Ascending aorta (tissue), 2 donors: ENCODE results near the gene PDZD2. TPM values are rescaled to one million over a fixed set of nuclear protein-coding genes. Genes with fewer than 3 reads are reported as not detected.

Experiments used
- DNase-seq, 2 donors: peaks; one replicate each; pipeline ENCODE4 v3.0.0-alpha.2; 2019; ENCODE audit warnings: low spot score in 2 of 2
- H3K27ac ChIP-seq, 2 donors: fragments of 200-600 bp; sonication (generic); one replicate each; pipeline ENCODE4 v1.5.1; 2016 to 2017; ENCODE audit warnings: mild to moderate bottlenecking in 1 of 2
- H3K27me3 ChIP-seq: fragments of 200-600 bp; sonication (generic); one replicate; pipeline ENCODE4 v1.5.1; 2017
- H3K36me3 ChIP-seq, 2 donors: fragments of 200-600 bp; sonication (generic); one replicate each; pipeline ENCODE4 v1.5.1; 2016
- H3K4me1 ChIP-seq, 2 donors: fragments of 200-600 bp; sonication (generic); one replicate each; pipeline ENCODE4 v1.5.1; 2016 to 2017; ENCODE audit warnings: mild to moderate bottlenecking in 1 of 2
- H3K4me3 ChIP-seq, 2 donors: fragments of 200-600 bp; sonication (generic); one replicate each; pipeline ENCODE4 v1.5.1; 2016 to 2017; ENCODE audit warnings: mild to moderate bottlenecking in 1 of 2
- H3K9me3 ChIP-seq, 2 donors: fragments of 200-600 bp; sonication (generic); one replicate each; pipeline ENCODE4 v1.5.1; 2016
- CTCF ChIP-seq, 3 experiments: fragments of 200-600 bp in 2 of 3; fragments of 450-650 bp in 1 of 3; sonication (generic) in 2 of 3; IDR thresholded peaks; one replicate each; pipeline ENCODE4 v1.5.1; 2016 to 2019; ENCODE audit warnings: antibody characterized with exemption in 3 of 3, mild to moderate bottlenecking in 1 of 3, moderate library complexity in 1 of 3
- intact Hi-C: fragments of 100-400 bp; cut with DNase I; formaldehyde crosslinking; loops from one replicate; pipeline ENCODE4 v1.15.1; 2023
- total RNA-seq: library from RNA; depleted of rRNA; stranded (reverse); fragments of >200 nt; gene quantifications from one replicate; pipeline ENCODE4 v1.1.0, GENCODE V29; 2016

The PDZD2 gene
- total RNA-seq, 1 donor from 2014 or later, result 8.1 TPM

GRCh38 chr5:31754358-31754704 is 115.4 kb downstream of the PDZD2 start:
- intact Hi-C loops, result no loop called here
- DNase-seq, result no peak
- no peaks in the 10 kb centered on the region for H3K9me3 ChIP-seq
- H3K27ac ChIP-seq, result no peak overlapping the region
- H3K4me3 ChIP-seq, result no peak overlapping the region
- no peaks in the 10 kb centered on the region for H3K27me3 ChIP-seq
- TF ChIP-seq CTCF (IDR thresholded peaks at IDR 0.05), result no peak
- no peaks in the 10 kb centered on the region for H3K4me1 ChIP-seq
- no peaks in the 10 kb centered on the region for H3K36me3 ChIP-seq

GRCh38 chr5:31754741-31755675 is 116.1 kb downstream of the PDZD2 start:
- Histone ChIP-seq H3K4me3 (no peak overlapping the region), H3K27ac (no peak overlapping the region), H3K36me3 (no peaks in the 10 kb centered on the region), H3K4me1 (no peaks in the 10 kb centered on the region), H3K9me3 (no peaks in the 10 kb centered on the region), H3K27me3 (no peaks in the 10 kb centered on the region)
- DNase-seq, result no peak
- no peak for TF ChIP-seq CTCF (IDR thresholded peaks at IDR 0.05)
- intact Hi-C loops, result no loop called here

- DNase-seq, result no peak
- no peak overlapping the region for H3K4me3 ChIP-seq
- no peaks in the 10 kb centered on the region for H3K9me3 ChIP-seq
- intact Hi-C loops, result no loop called here
- no peak for TF ChIP-seq CTCF (IDR thresholded peaks at IDR 0.05)
- H3K36me3 ChIP-seq, result no peaks in the 10 kb centered on the region
- H3K27me3 ChIP-seq, result no peaks in the 10 kb centered on the region
- no peak overlapping the region for H3K27ac ChIP-seq
- no peaks in the 10 kb centered on the region for H3K4me1 ChIP-seq
Observed at GRCh38 chr5:31755676-31756230, 116.8 kb downstream of the PDZD2 start.

- H3K4me3 ChIP-seq, result no peak overlapping the region
- H3K27ac ChIP-seq, result no peak overlapping the region
- no peak for TF ChIP-seq CTCF (IDR thresholded peaks at IDR 0.05)
- no peaks in the 10 kb centered on the region for H3K36me3 ChIP-seq
- intact Hi-C loops, result no loop called here
- H3K4me1 ChIP-seq, result no peaks in the 10 kb centered on the region
- no peak for DNase-seq
- H3K27me3 ChIP-seq, result no peaks in the 10 kb centered on the region
- H3K9me3 ChIP-seq, result no peaks in the 10 kb centered on the region
Observed at GRCh38 chr5:31757806-31758205, 118.9 kb downstream of the PDZD2 start.

GRCh38 chr5:31758803-31759425 is 120.0 kb downstream of the PDZD2 start:
- Histone ChIP-seq H3K4me1 (no peaks in the 10 kb centered on the region), H3K9me3 (no peaks in the 10 kb centered on the region), H3K4me3 (no peak overlapping the region), H3K36me3 (no peaks in the 10 kb centered on the region), H3K27ac (no peak overlapping the region), H3K27me3 (no peaks in the 10 kb centered on the region)
- intact Hi-C loops, result no loop called here
- no peak for TF ChIP-seq CTCF (IDR thresholded peaks at IDR 0.05)
- DNase-seq, result no peak
